ENCODE results near the gene DMPK.
"Not testable (repeated sequence)": the region's sequence is repeated elsewhere in the genome, so short reads cannot be mapped to it uniquely, and the experiment has no call there.

The DMPK gene

GRCh38 chr19:45801603-45802175 is 19.4 kb upstream of the DMPK start:
- TF ChIP-seq CTCF (IDR thresholded peaks at IDR 0.05; ENCODE audit: low read depth, low read length) = no peak
- DNase-seq (ENCODE audit: extremely low read depth, low read depth) = no peak

GRCh38 chr19:45800070-45800553 is 17.8 kb upstream of the DMPK start:
- TF ChIP-seq CTCF (IDR thresholded peaks at IDR 0.05; ENCODE audit: low read depth, low read length) = no peak
- no peak for DNase-seq (ENCODE audit: extremely low read depth, low read depth)

GRCh38 chr19:45799541-45799940 is 17.3 kb upstream of the DMPK start:
- not testable (repeated sequence) for DNase-seq (ENCODE audit: extremely low read depth, low read depth)

GRCh38 chr19:45798995-45799517 is 16.8 kb upstream of the DMPK start:
- DNase-seq (ENCODE audit: extremely low read depth, low read depth) = peak; percentile 57
- TF ChIP-seq CTCF (IDR thresholded peaks at IDR 0.05; ENCODE audit: low read depth, low read length) = peak; percentile 85

- no peak for DNase-seq (ENCODE audit: extremely low read depth, low read depth)
- no peak for TF ChIP-seq CTCF (IDR thresholded peaks at IDR 0.05; ENCODE audit: low read depth, low read length)
These were observed 12.3 kb upstream of the DMPK start for GRCh38 chr19:45794627-45795026.

- DNase-seq (ENCODE audit: extremely low read depth, low read depth) = no peak
- TF ChIP-seq CTCF (IDR thresholded peaks at IDR 0.05; ENCODE audit: low read depth, low read length) = no peak
These were observed 11.6 kb upstream of the DMPK start for GRCh38 chr19:45793876-45794275.

GRCh38 chr19:45793178-45793564 is 10.9 kb upstream of the DMPK start:
- no peak for DNase-seq (ENCODE audit: extremely low read depth, low read depth)
- no peak for TF ChIP-seq CTCF (IDR thresholded peaks at IDR 0.05; ENCODE audit: low read depth, low read length)

Measured in AG09319 (cell line).